Activated CD4-positive, alpha-beta T cell treated with anti-CD3 and anti-CD28 coated beads, Interleukin-2, Interleukin-6, amounts not matched to agents 100 ng/mL and 50 ng/mL, durations not matched to agents 16 hours and 8 hours (primary cell): ENCODE measurements around the gene ACTG2.
A peak's percentile ranks its signal among the peaks of the same experiment; 100 is the strongest.
"Not testable (repeated sequence)": the region's sequence is repeated elsewhere in the genome, so short reads cannot be mapped to it uniquely, and the experiment has no call there.

ENCODE experiments used
- DNase-seq: peaks from one replicate; pipeline ENCODE4 v3.0.0-alpha.2; 2020

Gene ACTG2

GRCh38 chr2:73937899-73938298 is 45.1 kb downstream of the ACTG2 start:
- no peak for DNase-seq

DNA sequence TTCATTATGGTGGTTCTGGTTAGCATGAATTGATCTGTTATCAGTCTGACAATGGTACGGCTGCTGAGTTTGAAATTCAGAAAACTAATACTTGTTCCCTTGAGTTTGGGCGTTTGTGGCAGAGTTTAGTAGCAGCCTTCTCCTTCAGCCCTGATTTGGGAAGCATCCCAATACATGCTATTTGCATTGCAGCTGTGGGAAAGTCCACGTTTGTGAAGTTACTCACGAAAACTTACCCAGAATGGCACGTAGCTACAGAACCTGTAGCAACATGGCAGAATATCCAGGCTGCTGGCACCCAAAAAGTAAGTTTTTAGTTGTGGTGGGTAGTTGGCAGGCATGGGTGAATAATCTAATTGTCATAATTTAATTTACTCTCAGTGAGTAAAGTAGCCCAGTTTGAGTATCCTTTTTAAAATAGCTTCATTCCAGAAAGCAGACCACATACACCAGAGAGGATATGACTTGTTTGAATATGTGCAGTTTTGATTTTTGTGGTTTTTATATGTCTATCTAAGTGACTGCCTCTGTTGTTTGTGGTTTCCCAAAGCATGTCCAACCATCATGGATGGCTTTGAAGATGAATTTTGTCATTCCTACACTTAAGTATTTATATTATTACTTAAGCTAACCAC is 46.0 kb downstream of the ACTG2 start:
- peak; percentile 53 for DNase-seq

DNA sequence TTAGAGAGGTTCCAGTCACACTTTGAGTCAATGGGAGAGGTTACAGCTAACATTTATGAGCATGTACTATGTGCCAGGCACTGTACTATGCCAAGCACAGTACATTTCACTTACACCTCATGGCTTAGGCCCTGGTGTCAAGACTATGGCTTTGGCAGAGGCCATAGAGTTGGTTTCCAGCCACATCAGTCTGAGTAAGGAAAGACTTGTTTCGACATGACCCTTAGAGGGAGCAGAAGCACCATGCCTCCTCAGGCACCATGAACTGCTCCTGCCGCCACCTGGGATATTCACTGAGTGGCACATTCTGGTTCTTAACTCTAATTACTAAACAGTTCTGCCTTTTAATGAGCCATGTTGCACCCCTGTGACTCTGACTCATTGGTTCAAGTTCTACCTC is 46.6 kb downstream of the ACTG2 start:
- DNase-seq: peak; percentile 18

- not testable (repeated sequence) for DNase-seq
These were observed 47.3 kb downstream of the ACTG2 start for GRCh38 chr2:73940066-73940465.

- DNase-seq: no peak
These were observed 49.9 kb downstream of the ACTG2 start for GRCh38 chr2:73942664-73943063.

- DNase-seq: no peak
These were observed 51.9 kb downstream of the ACTG2 start for GRCh38 chr2:73944714-73945113.

GRCh38 chr2:73946215-73946614 is 53.4 kb downstream of the ACTG2 start:
- no peak for DNase-seq

- no peak for DNase-seq
These were observed 53.9 kb downstream of the ACTG2 start for GRCh38 chr2:73946666-73947065.

GRCh38 chr2:73947412-73948018 is 54.7 kb downstream of the ACTG2 start:
- DNase-seq: no peak

DNA sequence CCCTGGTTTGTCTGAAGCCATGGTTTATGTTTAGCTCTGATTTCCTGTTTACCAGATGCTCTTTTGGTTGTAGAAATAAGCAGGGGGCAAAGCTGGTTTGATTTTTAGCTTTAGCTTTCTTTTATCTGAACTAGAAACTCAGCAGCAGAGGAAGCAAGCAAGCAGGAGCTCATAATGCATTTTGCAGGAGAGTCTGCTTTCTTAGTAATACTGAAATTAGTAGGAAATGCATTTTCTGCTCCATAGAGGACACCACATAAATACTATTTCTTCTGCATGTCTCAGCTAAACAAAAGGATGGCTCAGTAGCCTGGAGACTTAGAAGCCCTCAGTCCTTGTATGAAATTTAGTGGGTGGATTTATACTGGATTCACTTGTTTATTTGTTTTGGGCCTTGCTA is 57.0 kb downstream of the ACTG2 start:
- no peak for DNase-seq

- no peak for DNase-seq
These were observed 60.0 kb downstream of the ACTG2 start for GRCh38 chr2:73952499-73953446.

DNA sequence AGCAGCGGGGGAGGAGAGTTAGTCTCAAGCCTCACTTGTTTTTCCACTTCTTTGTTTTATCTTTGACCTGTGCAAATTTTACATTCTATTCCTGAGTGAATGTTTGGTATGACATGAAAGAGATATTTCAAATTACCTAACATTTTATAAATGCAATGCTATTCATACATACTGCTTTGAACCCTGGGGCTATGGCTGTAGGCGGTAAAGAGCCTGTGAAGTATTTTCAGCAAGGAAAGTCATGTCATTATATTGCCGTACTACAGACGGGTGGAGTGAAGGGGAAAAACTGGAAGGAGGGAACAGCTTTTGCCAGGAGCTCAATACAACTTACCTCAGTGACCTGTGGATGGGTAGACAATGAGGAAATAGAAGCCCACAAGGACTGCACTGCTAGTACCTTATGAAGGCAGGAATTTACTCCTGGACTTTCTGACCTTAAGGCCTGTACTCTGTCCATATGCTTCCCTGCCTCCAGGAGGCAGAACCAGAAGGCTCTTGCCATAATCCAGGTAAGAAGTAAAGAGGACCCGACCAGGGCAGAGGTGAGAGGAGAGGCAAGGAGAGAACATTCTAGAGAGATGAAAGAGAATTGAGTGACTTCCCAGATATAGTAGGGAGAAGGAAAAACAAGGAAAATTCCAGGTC is 63.5 kb downstream of the ACTG2 start:
- DNase-seq: no peak

GRCh38 chr2:73961274-73961673 is 68.5 kb downstream of the ACTG2 start:
- no peak for DNase-seq

DNA sequence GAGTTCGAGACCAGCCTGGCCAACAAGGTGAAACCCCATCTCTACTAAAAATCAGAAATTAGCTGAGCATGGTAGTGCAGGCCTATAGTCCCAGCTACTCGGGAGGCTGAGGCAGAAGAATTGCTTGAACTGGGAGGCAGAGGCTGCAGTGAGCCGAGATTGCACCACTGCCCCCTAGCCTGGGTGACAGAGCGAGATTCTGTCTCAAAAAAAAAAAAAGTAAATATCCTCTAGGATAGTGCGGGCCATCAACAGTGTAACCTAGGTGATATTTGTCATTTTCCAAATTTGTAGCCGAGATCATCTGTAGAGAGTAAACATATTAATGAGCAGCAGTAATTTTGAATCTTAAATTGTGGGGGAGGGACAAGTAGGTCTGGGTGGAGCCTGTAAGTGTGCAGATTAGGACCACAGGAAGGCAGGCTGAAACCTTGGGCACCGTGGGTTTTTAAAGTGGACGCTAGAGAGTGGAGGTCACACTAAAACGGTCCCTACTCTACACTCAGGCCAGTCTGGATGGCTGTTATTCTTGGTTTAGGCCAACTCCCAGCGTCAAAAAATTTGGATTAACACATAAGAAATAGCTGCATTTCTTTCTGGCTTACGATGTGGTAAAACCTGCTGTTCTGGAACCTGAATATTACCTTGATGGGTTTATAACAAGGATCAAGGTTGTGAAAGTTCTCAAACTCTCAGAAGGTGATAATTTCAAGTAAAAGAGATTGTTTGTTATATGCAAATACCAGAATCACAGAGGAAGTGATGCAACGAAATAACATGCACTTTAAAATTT is 69.2 kb downstream of the ACTG2 start:
- no peak for DNase-seq

GRCh38 chr2:73962798-73963197 is 70.0 kb downstream of the ACTG2 start:
- no peak for DNase-seq

DNA sequence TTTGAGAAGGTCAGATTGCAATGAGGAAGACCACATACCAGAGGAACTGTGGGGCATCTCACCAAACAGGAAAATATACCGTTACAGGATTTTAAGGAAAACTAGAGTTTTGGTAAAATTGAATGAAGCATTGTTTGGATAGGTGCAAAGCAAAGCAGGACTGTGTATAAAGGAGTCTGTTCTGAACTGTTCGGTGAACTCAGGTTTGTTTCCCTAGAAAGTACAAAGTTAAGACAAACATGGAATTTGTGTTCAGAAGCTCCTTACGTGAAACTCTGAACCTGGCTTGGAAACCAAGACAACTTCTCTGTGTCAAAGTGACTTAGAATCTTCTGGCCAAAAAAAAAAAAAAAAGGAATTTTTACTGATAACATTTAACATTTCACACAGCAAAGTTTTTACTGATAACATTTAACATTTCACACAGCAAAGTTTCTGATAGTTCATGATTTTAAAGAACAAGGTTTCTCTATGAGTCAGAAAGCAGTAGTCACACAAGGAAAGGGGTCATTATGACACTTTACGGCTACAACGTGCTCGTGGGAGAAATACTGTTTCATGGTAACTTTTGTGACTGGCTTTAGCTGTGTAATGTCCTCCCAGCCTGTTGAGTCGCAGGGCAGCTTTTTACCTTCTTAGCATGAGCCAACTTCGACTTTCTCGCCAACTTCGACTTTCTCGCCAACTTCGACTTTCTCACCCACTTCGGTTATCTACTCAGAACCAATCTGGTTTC is 70.7 kb downstream of the ACTG2 start:
- peak; percentile 82 for DNase-seq

DNA sequence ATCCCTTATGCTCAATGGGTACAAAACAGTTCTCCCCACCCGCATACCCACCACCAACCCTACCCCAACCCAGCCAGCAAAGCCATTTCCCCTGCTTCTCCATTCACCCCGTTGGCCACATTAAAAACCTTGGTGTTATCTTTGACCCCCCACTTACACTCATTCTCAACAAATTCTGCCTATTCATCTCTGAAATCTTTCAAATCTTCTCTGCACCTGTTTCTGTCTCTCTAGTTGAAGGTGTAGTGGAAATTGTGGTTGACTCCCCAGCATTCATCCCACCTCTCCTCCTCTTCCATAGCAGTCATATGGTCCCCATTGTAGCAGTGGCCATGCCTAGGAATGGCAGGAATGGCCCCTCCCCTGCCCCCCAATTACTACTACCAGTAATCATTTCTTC is 71.4 kb downstream of the ACTG2 start:
- no peak for DNase-seq

GRCh38 chr2:73965053-73965452 is 72.2 kb downstream of the ACTG2 start:
- no peak for DNase-seq

GRCh38 chr2:73968357-73968937 is 75.6 kb downstream of the ACTG2 start:
- DNase-seq: no peak

DNA sequence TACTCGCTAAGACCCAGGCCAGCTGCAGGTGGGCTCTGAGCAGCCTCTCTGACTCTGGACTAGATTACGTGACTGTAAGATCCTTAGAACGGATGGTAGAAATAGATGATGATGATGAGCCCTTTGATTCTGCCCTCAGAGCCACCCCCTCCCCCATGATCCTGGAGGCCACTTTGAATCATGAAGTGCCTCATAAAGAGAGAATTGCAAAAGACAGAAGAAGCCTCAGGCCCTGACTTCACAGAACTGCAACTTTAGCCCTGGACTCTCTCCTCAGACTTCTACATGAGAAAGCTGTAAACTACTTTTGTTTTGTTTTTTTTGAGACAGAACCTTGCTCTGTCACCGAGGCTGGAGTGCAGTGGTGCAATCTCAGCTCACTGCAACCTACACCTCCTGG is 76.5 kb downstream of the ACTG2 start:
- no peak for DNase-seq
